Lower leg skin (tissue), 3 donors: ENCODE results near the gene PRAF2.

Experiments used
- POLR2A ChIP-seq, 2 donors: fragments of 450-650 bp; IDR thresholded peaks; one replicate each; pipeline ENCODE4 v1.6.1; 2016 to 2017; ENCODE audit warnings: antibody characterized with exemption in 2 of 2, mild to moderate bottlenecking in 1 of 2, moderate library complexity in 1 of 2
- TF ChIP-seq, protein P1 (sequence below), 3 donors: fragments of 450-650 bp; IDR thresholded peaks; one replicate each; pipeline ENCODE4 v1.5.1; 2016; ENCODE audit warnings: antibody characterized with exemption in 3 of 3, mild to moderate bottlenecking in 3 of 3, moderate library complexity in 2 of 3

DNA sequence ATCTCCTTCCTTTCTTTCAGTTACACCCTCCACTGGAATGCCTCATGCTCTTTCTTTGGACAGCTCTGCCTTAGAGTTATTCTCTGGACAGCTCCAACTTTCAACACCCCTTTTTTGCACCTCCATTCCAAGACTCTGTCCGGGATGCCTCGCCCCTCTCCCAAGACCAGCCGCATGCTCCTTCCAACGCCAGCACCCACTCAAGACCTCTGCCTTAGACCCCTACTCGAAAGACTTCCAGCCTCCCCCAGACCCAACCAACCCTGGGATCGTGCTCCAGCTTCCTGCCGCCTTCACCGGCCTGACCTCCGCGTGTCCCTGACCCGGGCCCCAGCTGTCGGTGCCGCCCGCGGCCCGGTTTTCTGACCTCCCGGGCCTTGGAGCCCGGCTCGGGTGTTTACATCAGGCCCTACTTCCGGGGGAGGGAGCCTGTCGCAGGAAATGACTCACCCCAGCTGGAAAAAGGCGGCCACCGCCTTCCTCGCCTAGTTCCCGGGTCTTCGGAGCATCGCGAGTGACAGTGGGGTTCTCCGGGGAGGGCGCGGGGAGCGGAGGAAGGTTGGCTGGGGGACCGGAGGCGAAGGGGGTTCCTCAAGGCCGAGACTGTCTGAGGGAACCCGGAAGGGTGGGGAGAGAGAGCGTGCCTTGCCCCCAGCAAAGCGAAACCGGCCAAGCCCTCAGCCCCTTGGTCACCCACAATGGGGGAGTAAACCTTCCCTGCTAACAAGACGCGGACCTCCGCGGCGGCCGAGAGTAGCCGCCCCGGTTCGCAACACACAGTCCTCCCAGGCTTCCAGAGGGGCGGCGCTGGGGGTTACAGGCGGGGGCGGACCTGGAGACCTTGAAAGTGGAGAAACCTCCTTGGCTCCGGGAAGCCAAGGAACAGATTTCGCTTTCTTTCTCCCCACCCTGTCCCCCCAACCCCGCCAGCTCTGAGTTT lies 6.0 kb upstream of the PRAF2 start, which contains the start of gene WDR45:
- TF ChIP-seq, protein P1, sequence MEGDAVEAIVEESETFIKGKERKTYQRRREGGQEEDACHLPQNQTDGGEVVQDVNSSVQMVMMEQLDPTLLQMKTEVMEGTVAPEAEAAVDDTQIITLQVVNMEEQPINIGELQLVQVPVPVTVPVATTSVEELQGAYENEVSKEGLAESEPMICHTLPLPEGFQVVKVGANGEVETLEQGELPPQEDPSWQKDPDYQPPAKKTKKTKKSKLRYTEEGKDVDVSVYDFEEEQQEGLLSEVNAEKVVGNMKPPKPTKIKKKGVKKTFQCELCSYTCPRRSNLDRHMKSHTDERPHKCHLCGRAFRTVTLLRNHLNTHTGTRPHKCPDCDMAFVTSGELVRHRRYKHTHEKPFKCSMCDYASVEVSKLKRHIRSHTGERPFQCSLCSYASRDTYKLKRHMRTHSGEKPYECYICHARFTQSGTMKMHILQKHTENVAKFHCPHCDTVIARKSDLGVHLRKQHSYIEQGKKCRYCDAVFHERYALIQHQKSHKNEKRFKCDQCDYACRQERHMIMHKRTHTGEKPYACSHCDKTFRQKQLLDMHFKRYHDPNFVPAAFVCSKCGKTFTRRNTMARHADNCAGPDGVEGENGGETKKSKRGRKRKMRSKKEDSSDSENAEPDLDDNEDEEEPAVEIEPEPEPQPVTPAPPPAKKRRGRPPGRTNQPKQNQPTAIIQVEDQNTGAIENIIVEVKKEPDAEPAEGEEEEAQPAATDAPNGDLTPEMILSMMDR (IDR thresholded peaks at IDR 0.05): no peak
- peak in 1 of 2 donors; percentile 47 for TF ChIP-seq POLR2A (IDR thresholded peaks at IDR 0.05)
